Chondrocyte (in vitro differentiated cells): Measurements from ENCODE around the gene STON2. TPM values are rescaled to one million over a fixed set of nuclear protein-coding genes. Genes with fewer than 3 reads are reported as not detected.
"Not testable (repeated sequence)": the region's sequence is repeated elsewhere in the genome, so short reads cannot be mapped to it uniquely, and the experiment has no call there.

Source experiments
- DNase-seq: peaks from one replicate; pipeline ENCODE4 v3.0.0; 2021; ENCODE audit warnings: mixed read lengths, low spot score
- H3K27ac Mint-ChIP-seq: one replicate; pipeline ENCODE4 v1.8.0; 2021; ENCODE audit warnings: mild to moderate bottlenecking, moderate library complexity, mixed read lengths; ENCODE audit not compliant: unreplicated experiment
- H3K27me3 Mint-ChIP-seq: 2 replicates; pipeline ENCODE4 v1.8.0; 2021; ENCODE audit warnings: low read depth, mixed read lengths
- H3K36me3 Mint-ChIP-seq: 2 replicates; pipeline ENCODE4 v1.8.0; 2021; ENCODE audit warnings: low read depth, mixed read lengths
- H3K4me1 Mint-ChIP-seq: 2 replicates; pipeline ENCODE4 v1.8.0; 2021; ENCODE audit warnings: low read depth, mild to moderate bottlenecking, mixed read lengths
- H3K4me3 Mint-ChIP-seq: one replicate; pipeline ENCODE4 v1.8.0; 2021; ENCODE audit warnings: mild to moderate bottlenecking, moderate library complexity, mixed read lengths; ENCODE audit not compliant: unreplicated experiment
- H3K9me3 Mint-ChIP-seq: 2 replicates; pipeline ENCODE4 v1.8.0; 2021; ENCODE audit warnings: low read depth, mixed read lengths
- total RNA-seq: library from RNA; stranded (reverse); gene quantifications from 3 replicates; pipeline ENCODE4 v1.2.1, GENCODE V29; 2021
- TF ChIP-seq, protein P1 (sequence below): fragments of 200-600 bp; sonication (generic); IDR thresholded peaks from 2 replicates; pipeline ENCODE4 v1.5.0; 2021; ENCODE audit warnings: antibody characterized with exemption, mild to moderate bottlenecking, moderate library complexity

Gene STON2
- total RNA-seq, 1 donor from 2014 or later: not detected

DNA sequence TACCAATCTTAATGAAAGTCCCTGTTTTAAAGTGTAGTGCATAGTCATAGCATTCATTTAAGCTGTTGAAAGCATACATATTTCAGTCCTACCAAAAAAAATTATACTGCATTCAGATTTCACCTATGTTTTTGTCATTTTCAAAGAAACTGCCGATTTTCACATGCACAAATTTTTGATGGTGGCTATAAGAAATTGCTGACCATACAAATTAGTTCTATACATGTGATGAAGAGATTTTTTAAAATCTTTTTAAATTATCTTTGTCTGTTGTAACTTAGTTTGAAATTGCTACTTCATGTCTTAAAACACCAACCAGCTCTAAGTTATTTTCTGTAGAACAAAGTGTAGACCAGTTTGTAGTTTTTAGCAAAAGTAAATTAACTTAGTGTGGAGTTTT, 175.9 kb downstream of the STON2 start:
- TF ChIP-seq, protein P1, sequence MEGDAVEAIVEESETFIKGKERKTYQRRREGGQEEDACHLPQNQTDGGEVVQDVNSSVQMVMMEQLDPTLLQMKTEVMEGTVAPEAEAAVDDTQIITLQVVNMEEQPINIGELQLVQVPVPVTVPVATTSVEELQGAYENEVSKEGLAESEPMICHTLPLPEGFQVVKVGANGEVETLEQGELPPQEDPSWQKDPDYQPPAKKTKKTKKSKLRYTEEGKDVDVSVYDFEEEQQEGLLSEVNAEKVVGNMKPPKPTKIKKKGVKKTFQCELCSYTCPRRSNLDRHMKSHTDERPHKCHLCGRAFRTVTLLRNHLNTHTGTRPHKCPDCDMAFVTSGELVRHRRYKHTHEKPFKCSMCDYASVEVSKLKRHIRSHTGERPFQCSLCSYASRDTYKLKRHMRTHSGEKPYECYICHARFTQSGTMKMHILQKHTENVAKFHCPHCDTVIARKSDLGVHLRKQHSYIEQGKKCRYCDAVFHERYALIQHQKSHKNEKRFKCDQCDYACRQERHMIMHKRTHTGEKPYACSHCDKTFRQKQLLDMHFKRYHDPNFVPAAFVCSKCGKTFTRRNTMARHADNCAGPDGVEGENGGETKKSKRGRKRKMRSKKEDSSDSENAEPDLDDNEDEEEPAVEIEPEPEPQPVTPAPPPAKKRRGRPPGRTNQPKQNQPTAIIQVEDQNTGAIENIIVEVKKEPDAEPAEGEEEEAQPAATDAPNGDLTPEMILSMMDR: no peak
- H3K36me3 Mint-ChIP-seq: peaks cover 3% of the 10 kb centered on the region
- H3K4me1 Mint-ChIP-seq: peaks cover 12% of the 10 kb centered on the region
- no peaks in the 10 kb centered on the region for H3K9me3 Mint-ChIP-seq
- no peaks in the 10 kb centered on the region for H3K27me3 Mint-ChIP-seq
- no peak overlapping the region for H3K27ac Mint-ChIP-seq
- no peak overlapping the region for H3K4me3 Mint-ChIP-seq
- DNase-seq: no peak

DNA sequence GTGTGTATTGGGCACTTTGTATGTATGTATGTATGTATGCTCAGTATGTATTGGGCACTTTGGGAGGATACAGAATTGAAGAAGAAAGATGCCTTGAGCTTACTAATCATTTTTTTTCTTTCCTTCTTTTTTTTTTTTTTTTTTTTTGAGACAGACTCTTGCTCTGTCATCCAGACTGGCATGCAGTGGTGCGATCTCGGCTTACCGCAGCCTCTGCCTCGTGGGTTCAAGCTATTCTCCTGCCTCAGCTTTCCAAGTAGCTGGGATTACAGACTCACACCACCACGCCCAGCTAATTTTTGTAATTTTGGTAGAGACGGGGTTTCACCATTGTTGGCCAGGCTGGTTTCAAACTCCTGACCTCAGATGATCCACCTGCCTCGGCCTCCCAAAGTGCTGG, 176.3 kb downstream of the STON2 start:
- H3K4me3 Mint-ChIP-seq, H3K27me3 Mint-ChIP-seq, H3K9me3 Mint-ChIP-seq, H3K27ac Mint-ChIP-seq, H3K36me3 Mint-ChIP-seq, DNase-seq: not testable (repeated sequence)
- H3K4me1 Mint-ChIP-seq: peaks cover 16% of the 10 kb centered on the region

DNA sequence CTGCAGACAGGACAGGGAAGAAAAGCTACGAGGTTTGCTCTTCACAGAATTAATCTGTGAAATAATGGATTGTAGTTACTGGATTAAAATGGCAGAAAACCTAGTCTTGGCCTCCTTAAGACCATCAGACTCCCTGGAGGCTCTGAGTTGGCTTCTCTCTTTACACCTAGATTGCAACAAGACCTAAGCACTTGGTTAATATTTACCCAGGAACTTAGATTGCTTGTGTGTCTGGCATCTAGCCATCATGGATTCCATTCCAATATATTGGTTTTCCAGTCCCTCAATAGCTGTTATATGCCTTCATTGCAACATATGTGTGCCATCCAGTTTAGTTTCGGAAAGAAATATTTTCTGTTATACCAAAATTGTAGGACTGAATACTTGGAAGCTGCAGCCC, 177.4 kb downstream of the STON2 start:
- H3K27ac Mint-ChIP-seq: no peak overlapping the region
- TF ChIP-seq, protein P1: no peak
- peaks cover 27% of the 10 kb centered on the region for H3K4me1 Mint-ChIP-seq
- H3K36me3 Mint-ChIP-seq: peaks cover 3% of the 10 kb centered on the region
- no peaks in the 10 kb centered on the region for H3K9me3 Mint-ChIP-seq
- no peak for DNase-seq
- no peaks in the 10 kb centered on the region for H3K27me3 Mint-ChIP-seq
- no peak overlapping the region for H3K4me3 Mint-ChIP-seq

- H3K27me3 Mint-ChIP-seq: no peaks in the 10 kb centered on the region
- TF ChIP-seq, protein P1: no peak
- DNase-seq: no peak
Observed at GRCh38 chr14:81222126-81222525, 178.0 kb downstream of the STON2 start.

GRCh38 chr14:81221579-81222102, 178.5 kb downstream of the STON2 start:
- Mint-ChIP-seq H3K4me3 (peak overlapping the region; percentile 81), H3K4me1 (peaks cover 35% of the 10 kb centered on the region), H3K9me3 (no peaks in the 10 kb centered on the region), H3K36me3 (peaks cover 3% of the 10 kb centered on the region), H3K27me3 (no peaks in the 10 kb centered on the region), H3K27ac (peak overlapping the region; percentile 100)
- no peak for DNase-seq
- TF ChIP-seq, protein P1: no peak

More at GRCh38 chr14:81222126-81222525, 178.0 kb downstream of the STON2 start:
- H3K36me3 Mint-ChIP-seq: peaks cover 3% of the 10 kb centered on the region
- peak overlapping the region; percentile 81 for H3K4me3 Mint-ChIP-seq
- H3K9me3 Mint-ChIP-seq: no peaks in the 10 kb centered on the region
- peak overlapping the region; percentile 100 for H3K27ac Mint-ChIP-seq
- peaks cover 31% of the 10 kb centered on the region for H3K4me1 Mint-ChIP-seq

DNA sequence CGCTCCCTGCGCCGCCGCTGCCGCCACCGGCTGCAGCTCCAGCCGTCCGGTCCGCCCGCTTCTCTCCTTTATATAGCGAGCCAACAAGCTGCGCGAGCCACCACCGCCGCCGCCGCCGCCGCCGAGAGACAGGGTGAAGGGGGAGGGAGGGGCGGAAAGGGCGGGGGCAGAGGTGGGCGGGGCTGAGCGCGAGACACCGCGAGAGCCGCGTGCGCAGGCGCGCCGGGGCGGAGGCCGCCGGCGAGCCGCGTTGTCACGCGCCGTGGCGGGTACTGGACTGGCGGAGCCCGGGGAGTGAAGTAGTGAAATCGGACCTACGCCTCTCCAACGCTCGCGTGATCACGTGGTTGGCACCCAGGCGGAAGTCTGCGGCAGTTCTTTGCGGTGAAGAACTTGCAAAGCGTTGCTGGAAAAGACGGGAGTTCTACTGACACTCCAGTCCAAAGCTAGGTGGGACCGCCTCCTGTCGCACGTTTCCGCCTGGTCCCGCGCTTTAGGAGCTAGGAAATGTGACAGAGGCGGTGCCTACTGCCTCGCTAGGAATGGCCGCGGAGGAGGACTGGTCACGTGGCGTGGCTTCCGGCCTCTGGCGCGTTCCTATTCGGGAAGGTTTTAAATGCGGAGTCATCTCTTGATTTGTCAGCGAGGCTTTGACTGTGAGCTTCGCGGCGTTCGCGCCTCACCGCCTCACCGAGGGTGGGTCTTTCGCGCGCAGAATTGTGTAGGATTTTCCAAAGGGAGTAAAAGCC, 179.1 kb downstream of the STON2 start, which contains the start of gene GTF2A1:
Gene GTF2A1, minus strand, starts transcription at position 130 of the 749 bp plus-strand sequence. CDS start 441 bp downstream, outside the sequence.
- DNase-seq: peak; percentile 98
- Mint-ChIP-seq H3K4me3 (peak within 1 kb of the TSS; percentile 97), H3K36me3 (peaks cover 6% of the 10 kb centered on the region), H3K27ac (peak within 1 kb of the TSS; percentile 100), H3K27me3 (no peaks in the 10 kb centered on the region), H3K4me1 (peaks cover 38% of the 10 kb centered on the region), H3K9me3 (no peaks in the 10 kb centered on the region)
- TF ChIP-seq, protein P1: no peak
